Measurements from ENCODE around the gene KCNC1. TPM values are rescaled to one million over a fixed set of nuclear protein-coding genes. Genes with fewer than 3 reads are reported as not detected.

The KCNC1 gene
- total and polyA plus RNA-seq, 9 donors, result 0.02 to 0.18 (median 0.03) TPM; not detected in 5

DNA sequence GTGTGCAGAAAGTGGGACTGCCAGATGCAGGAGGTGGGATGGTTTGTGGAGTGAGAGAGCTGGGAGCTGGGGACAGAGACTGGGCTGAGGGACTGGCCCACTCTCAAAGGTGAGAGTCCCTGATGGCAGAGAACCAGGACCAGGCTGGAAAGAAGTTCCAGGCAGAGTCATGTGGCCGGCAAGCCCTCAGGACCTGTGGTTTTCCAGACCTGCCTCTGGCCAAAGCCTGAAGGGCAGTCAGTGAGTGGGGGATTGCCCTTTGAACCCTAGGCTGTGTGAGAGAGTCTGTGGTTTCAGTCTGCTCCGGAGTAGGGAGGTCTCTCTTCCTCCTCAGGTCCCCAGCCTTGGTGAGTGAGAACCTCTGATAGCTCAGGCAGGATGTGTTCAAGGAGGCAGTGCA, 17.0 kb downstream of the KCNC1 start:
- 60 to 75% (median 71%) methylated on average over 1 to 2 of the region's 2 CpGs for WGBS, 3 donors
- Histone ChIP-seq H3K27me3 (no peaks in the 10 kb centered on the region), H3K4me3 (no peak overlapping the region), H3K4me1 (ENCODE audit: insufficient read depth) (no peaks in the 10 kb centered on the region), H3K27ac (no peak overlapping the region), H3K9me3 (no peaks in the 10 kb centered on the region), H3K36me3 (no peaks in the 10 kb centered on the region)
- no peak for DNase-seq
- TF ChIP-seq EP300 (IDR thresholded peaks at IDR 0.05), result no peak
- TF ChIP-seq, protein P1, sequence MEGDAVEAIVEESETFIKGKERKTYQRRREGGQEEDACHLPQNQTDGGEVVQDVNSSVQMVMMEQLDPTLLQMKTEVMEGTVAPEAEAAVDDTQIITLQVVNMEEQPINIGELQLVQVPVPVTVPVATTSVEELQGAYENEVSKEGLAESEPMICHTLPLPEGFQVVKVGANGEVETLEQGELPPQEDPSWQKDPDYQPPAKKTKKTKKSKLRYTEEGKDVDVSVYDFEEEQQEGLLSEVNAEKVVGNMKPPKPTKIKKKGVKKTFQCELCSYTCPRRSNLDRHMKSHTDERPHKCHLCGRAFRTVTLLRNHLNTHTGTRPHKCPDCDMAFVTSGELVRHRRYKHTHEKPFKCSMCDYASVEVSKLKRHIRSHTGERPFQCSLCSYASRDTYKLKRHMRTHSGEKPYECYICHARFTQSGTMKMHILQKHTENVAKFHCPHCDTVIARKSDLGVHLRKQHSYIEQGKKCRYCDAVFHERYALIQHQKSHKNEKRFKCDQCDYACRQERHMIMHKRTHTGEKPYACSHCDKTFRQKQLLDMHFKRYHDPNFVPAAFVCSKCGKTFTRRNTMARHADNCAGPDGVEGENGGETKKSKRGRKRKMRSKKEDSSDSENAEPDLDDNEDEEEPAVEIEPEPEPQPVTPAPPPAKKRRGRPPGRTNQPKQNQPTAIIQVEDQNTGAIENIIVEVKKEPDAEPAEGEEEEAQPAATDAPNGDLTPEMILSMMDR (IDR thresholded peaks at IDR 0.05), result no peak
- no peak for TF ChIP-seq POLR2A (IDR thresholded peaks at IDR 0.05)
- intact Hi-C loops (cut with DNase I), result no loop called here

- Histone ChIP-seq H3K9me3 (no peaks in the 10 kb centered on the region), H3K36me3 (no peaks in the 10 kb centered on the region), H3K27ac (no peak overlapping the region), H3K4me3 (no peak overlapping the region), H3K4me1 (ENCODE audit: insufficient read depth) (no peaks in the 10 kb centered on the region), H3K27me3 (no peaks in the 10 kb centered on the region)
- TF ChIP-seq, protein P1 (IDR thresholded peaks at IDR 0.05), result no peak
- TF ChIP-seq POLR2A (IDR thresholded peaks at IDR 0.05), result no peak
- TF ChIP-seq EP300 (IDR thresholded peaks at IDR 0.05), result no peak
- intact Hi-C loops (cut with DNase I), result no loop called here
- 73 to 77% (median 74%) methylated on average over 7 of the region's 7 CpGs for WGBS, 3 donors
- DNase-seq, result no peak
These were observed 17.6 kb downstream of the KCNC1 start for GRCh38 chr11:17752144-17752543.

GRCh38 chr11:17753153-17753552, 18.6 kb downstream of the KCNC1 start:
- WGBS, 3 donors, result 68 to 92% (median 78%) methylated on average over 5 of the region's 5 CpGs

GRCh38 chr11:17753641-17754040, 19.1 kb downstream of the KCNC1 start:
- no peak overlapping the region for H3K27ac ChIP-seq
- no peaks in the 10 kb centered on the region for H3K4me1 ChIP-seq (ENCODE audit: insufficient read depth)
- TF ChIP-seq POLR2A (IDR thresholded peaks at IDR 0.05) (no peak), EP300 (IDR thresholded peaks at IDR 0.05) (no peak)
- TF ChIP-seq, protein P1 (IDR thresholded peaks at IDR 0.05), result no peak
- no peak for DNase-seq
- intact Hi-C loops (cut with DNase I), result no loop called here
- H3K27me3 ChIP-seq, result no peaks in the 10 kb centered on the region
- no peaks in the 10 kb centered on the region for H3K36me3 ChIP-seq
- 87 to 90% (median 90%) methylated on average over 10 of the region's 10 CpGs for WGBS, 3 donors
- no peaks in the 10 kb centered on the region for H3K9me3 ChIP-seq
- no peak overlapping the region for H3K4me3 ChIP-seq

More at GRCh38 chr11:17753153-17753552, 18.6 kb downstream of the KCNC1 start:
- Histone ChIP-seq H3K36me3 (no peaks in the 10 kb centered on the region), H3K27ac (no peak overlapping the region), H3K27me3 (no peaks in the 10 kb centered on the region), H3K9me3 (no peaks in the 10 kb centered on the region), H3K4me3 (no peak overlapping the region), H3K4me1 (ENCODE audit: insufficient read depth) (no peaks in the 10 kb centered on the region)
- TF ChIP-seq, protein P1 (IDR thresholded peaks at IDR 0.05), result no peak
- no peak for DNase-seq
- intact Hi-C loops (cut with DNase I), result no loop called here

DNA sequence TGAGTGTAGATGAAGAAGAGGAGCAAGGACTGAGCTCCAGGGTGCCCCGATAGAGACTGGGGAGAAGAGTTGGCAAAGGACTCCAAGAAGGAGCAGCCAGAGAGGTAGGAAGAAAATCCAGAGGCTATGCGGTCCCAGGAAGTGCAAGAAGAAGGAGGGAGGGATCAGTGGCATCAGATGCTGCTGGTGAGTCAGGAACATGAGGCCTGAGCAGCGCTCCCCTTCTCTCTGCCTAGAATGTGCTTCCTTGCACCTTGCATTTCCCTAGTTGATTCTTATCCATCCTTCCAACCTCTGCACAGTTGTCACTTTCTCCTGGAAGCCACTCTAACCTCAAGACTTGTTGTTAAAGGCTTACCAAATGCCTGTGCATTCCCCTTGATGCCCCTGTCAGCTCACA, 21.3 kb downstream of the KCNC1 start:
- Histone ChIP-seq H3K36me3 (no peaks in the 10 kb centered on the region), H3K27ac (no peak overlapping the region), H3K9me3 (no peaks in the 10 kb centered on the region), H3K4me1 (ENCODE audit: insufficient read depth) (no peaks in the 10 kb centered on the region), H3K4me3 (no peak overlapping the region), H3K27me3 (no peaks in the 10 kb centered on the region)
- no peak for DNase-seq
- no peak for TF ChIP-seq EP300 (IDR thresholded peaks at IDR 0.05)
- TF ChIP-seq, protein P1 (IDR thresholded peaks at IDR 0.05), result no peak
- WGBS, 3 donors, result 80 to 86% (median 83%) methylated on average over 3 of the region's 3 CpGs
- intact Hi-C loops (cut with DNase I), result no loop called here
